Measurements from ENCODE around the gene SLFNL1. TPM values are rescaled to one million over a fixed set of nuclear protein-coding genes. Genes with fewer than 3 reads are reported as not detected.

Gene SLFNL1
- total and polyA plus RNA-seq, 2 donors (not counting 1 experiment from before 2014, with no cell fraction given) = 0.18 to 1.2 TPM

DNA sequence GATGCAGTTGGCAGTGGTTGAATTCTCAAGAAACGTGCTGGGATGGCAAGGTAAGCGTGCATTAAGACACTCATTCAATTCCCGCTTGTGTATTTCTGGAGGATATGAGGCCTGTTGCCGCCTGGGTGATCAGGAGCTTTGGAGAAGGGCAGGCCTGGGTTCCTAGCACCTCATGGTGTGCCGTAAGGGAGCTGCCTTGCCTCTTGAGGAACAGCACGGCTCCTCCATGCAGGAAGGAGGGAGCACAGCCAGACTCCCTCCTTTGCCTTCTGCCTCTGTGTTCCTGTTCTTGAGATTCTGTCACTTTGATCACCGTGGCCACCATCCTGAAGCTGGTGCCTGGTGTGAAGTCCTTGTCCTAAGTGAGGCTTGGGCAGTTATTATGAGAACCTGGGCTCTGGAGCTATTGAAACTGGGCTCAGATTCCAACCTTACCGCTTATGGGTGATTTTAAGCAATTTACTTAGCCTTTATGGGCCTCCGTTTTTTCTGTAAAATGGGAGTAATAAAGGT is 18.3 kb downstream of the SLFNL1 start:
- CTCF ChIA-PET = interaction anchor here (0.9 to 1.8 kb wide), 8 partner anchors 8 to 229 kb away, joined by 3 to 6 read pairs (median 4); partner anchors contain the start of gene CTPS1
- peaks cover 17% of the 10 kb centered on the region for H3K4me1 Mint-ChIP-seq
- no peak overlapping the region for H3K4me3 ChIP-seq (ENCODE audit: control extremely low read depth in 1 of 5, extremely low read depth in 1 of 5, insufficient read depth in 1 of 5, low read depth in 2 of 5, low read length in 4 of 5)
- no peaks in the 10 kb centered on the region for H3K27me3 ChIP-seq (replicated peaks in 1 of 4; ENCODE audit: control extremely low read depth in 1 of 4, control insufficient read depth in 3 of 4, insufficient read depth in 4 of 4, low read length in 3 of 4)
- H3K27me3 Mint-ChIP-seq = no peaks in the 10 kb centered on the region
- no peaks in the 10 kb centered on the region for H3K9me3 ChIP-seq (ENCODE audit: control extremely low read depth in 1 of 3, control insufficient read depth in 2 of 3, insufficient read depth in 1 of 3, low read length in 2 of 3)
- ATAC-seq (ENCODE audit: low read depth) = no peak
- peaks cover 0 to 73% of the 10 kb centered on the region in 2 experiments for H3K36me3 ChIP-seq (replicated peaks in 1 of 2; ENCODE audit: control extremely low read depth in 1 of 2, control insufficient read depth in 1 of 2, extremely low read depth in 1 of 2, insufficient read depth in 2 of 2, low read length in 1 of 2)
- no peak overlapping the region for H3K4me2 ChIP-seq (replicated peaks; ENCODE audit: low read depth, low read length, poor library complexity, severe bottlenecking)
- TF ChIP-seq, protein P1, sequence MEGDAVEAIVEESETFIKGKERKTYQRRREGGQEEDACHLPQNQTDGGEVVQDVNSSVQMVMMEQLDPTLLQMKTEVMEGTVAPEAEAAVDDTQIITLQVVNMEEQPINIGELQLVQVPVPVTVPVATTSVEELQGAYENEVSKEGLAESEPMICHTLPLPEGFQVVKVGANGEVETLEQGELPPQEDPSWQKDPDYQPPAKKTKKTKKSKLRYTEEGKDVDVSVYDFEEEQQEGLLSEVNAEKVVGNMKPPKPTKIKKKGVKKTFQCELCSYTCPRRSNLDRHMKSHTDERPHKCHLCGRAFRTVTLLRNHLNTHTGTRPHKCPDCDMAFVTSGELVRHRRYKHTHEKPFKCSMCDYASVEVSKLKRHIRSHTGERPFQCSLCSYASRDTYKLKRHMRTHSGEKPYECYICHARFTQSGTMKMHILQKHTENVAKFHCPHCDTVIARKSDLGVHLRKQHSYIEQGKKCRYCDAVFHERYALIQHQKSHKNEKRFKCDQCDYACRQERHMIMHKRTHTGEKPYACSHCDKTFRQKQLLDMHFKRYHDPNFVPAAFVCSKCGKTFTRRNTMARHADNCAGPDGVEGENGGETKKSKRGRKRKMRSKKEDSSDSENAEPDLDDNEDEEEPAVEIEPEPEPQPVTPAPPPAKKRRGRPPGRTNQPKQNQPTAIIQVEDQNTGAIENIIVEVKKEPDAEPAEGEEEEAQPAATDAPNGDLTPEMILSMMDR (IDR thresholded peaks at IDR 0.05) = no peak
- no peak for TF ChIP-seq EZH2 (IDR thresholded peaks at IDR 0.05; ENCODE audit: borderline replicate concordance, insufficient read depth, low read depth, low read length, poor library complexity, severe bottlenecking)
- no peak overlapping the region for H3K27ac ChIP-seq (ENCODE audit: low read length in 2 of 2)
- no peaks in the 10 kb centered on the region for H4K20me1 ChIP-seq (ENCODE audit: control insufficient read depth, insufficient read depth, low read length, poor library complexity, severe bottlenecking)
- DNase-seq = no peak
- POLR2A ChIA-PET = no interaction called here
- WGBS (ENCODE audit: insufficient coverage) = 87% methylated on average over 9 of the region's 9 CpGs
- H3K4me1 ChIP-seq (ENCODE audit: control insufficient read depth in 2 of 2, insufficient read depth in 2 of 2, low read length in 2 of 2) = peaks cover 6 to 13% of the 10 kb centered on the region in 2 donors
- H3K9me3 Mint-ChIP-seq (ENCODE audit: insufficient read depth) = no peaks in the 10 kb centered on the region
- H3K79me2 ChIP-seq (ENCODE audit: control insufficient read depth, insufficient read depth, low read length) = no peaks in the 10 kb centered on the region
- no peak overlapping the region for H2AFZ ChIP-seq (ENCODE audit: insufficient read depth, low read depth, low read length, poor library complexity, severe bottlenecking)
- intact Hi-C loops (cut with micrococcal nuclease) = loop anchor here (1.0 kb wide), 1 partner anchor 24 kb away; the partner anchor contains the start of gene CTPS1
- H3K4me3 Mint-ChIP-seq = no peak overlapping the region
- H3K27ac Mint-ChIP-seq = no peak overlapping the region
- no peak overlapping the region for H3K9ac ChIP-seq (ENCODE audit: low read length)

DNA sequence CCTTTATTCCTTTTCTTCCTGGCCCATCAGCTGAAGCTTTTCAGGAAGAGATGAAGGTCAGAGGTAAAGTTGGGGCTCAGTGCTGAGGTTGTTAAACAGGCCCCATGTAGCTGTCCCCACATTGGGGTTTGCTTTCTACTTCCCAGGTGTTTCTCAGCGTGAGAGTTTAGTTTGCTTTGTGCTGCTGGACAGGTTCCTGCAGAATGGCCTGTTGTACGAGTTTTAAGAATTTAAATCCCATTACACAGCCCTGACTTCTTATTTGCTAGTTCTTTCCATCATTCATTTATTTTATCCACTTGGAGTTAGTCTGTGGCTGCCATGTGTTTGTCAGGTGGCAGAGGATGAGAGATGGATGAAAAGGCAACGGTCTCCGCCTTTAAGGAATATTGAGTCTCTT is 22.9 kb downstream of the SLFNL1 start:
- no peaks in the 10 kb centered on the region for H3K79me2 ChIP-seq (ENCODE audit: control insufficient read depth, insufficient read depth, low read length)
- no peak overlapping the region for H3K4me3 ChIP-seq (ENCODE audit: control extremely low read depth in 1 of 5, extremely low read depth in 1 of 5, insufficient read depth in 1 of 5, low read depth in 2 of 5, low read length in 4 of 5)
- H2AFZ ChIP-seq (ENCODE audit: insufficient read depth, low read depth, low read length, poor library complexity, severe bottlenecking) = no peak overlapping the region
- H4K20me1 ChIP-seq (ENCODE audit: control insufficient read depth, insufficient read depth, low read length, poor library complexity, severe bottlenecking) = no peaks in the 10 kb centered on the region
- H3K4me1 ChIP-seq (ENCODE audit: control insufficient read depth in 2 of 2, insufficient read depth in 2 of 2, low read length in 2 of 2) = peaks cover 6 to 9% of the 10 kb centered on the region in 2 donors
- H3K27ac Mint-ChIP-seq = no peak overlapping the region
- no peaks in the 10 kb centered on the region for H3K27me3 Mint-ChIP-seq
- H3K4me3 Mint-ChIP-seq = no peak overlapping the region
- no peak overlapping the region for H3K4me2 ChIP-seq (replicated peaks; ENCODE audit: low read depth, low read length, poor library complexity, severe bottlenecking)
- TF ChIP-seq, protein P1 (IDR thresholded peaks at IDR 0.05) = no peak
- no peak for TF ChIP-seq EZH2 (IDR thresholded peaks at IDR 0.05; ENCODE audit: borderline replicate concordance, insufficient read depth, low read depth, low read length, poor library complexity, severe bottlenecking)
- H3K9me3 ChIP-seq (ENCODE audit: control extremely low read depth in 1 of 3, control insufficient read depth in 2 of 3, insufficient read depth in 1 of 3, low read length in 2 of 3) = no peaks in the 10 kb centered on the region
- CTCF ChIA-PET = interaction anchor here (0.8 kb wide), 1 partner anchor 20 kb away, joined by 5 read pairs; no protein-coding TSS in a partner anchor
- POLR2A ChIA-PET = no interaction called here
- H3K4me1 Mint-ChIP-seq = peaks cover 15% of the 10 kb centered on the region
- WGBS (ENCODE audit: insufficient coverage) = 100% methylated on average over 2 of the region's 4 CpGs
- DNase-seq (no peak), ATAC-seq (ENCODE audit: low read depth) (no peak)
- no peaks in the 10 kb centered on the region for H3K27me3 ChIP-seq (replicated peaks in 1 of 4; ENCODE audit: control extremely low read depth in 1 of 4, control insufficient read depth in 3 of 4, insufficient read depth in 4 of 4, low read length in 3 of 4)
- peaks cover 0 to 80% of the 10 kb centered on the region in 2 experiments for H3K36me3 ChIP-seq (replicated peaks in 1 of 2; ENCODE audit: control extremely low read depth in 1 of 2, control insufficient read depth in 1 of 2, extremely low read depth in 1 of 2, insufficient read depth in 2 of 2, low read length in 1 of 2)
- intact Hi-C loops (cut with micrococcal nuclease) = no loop called here
- no peak overlapping the region for H3K27ac ChIP-seq (ENCODE audit: low read length in 2 of 2)
- no peak overlapping the region for H3K9ac ChIP-seq (ENCODE audit: low read length)
- H3K9me3 Mint-ChIP-seq (ENCODE audit: insufficient read depth) = no peaks in the 10 kb centered on the region

Measured in B cell (primary cell).